Measurements from ENCODE around the gene MYBPH.

Gene MYBPH

GRCh38 chr1:203175237-203175826 is at the start of gene MYBPH:
Gene MYBPH (minus strand): TSS chr1:203175826. CDS start chr1:203175755, 71 bp downstream.
- no peak for TF ChIP-seq CTCF (IDR thresholded peaks at IDR 0.05; ENCODE audit: low read depth, low read length)
- no peaks in the 10 kb centered on the region for H3K9me3 ChIP-seq (ENCODE audit: severe bottlenecking)
- DNase-seq: no peak
- H3K27ac ChIP-seq: peak within 1 kb of the TSS; percentile 94
- H3K36me3 ChIP-seq: no peaks in the 10 kb centered on the region
- no peaks in the 10 kb centered on the region for H3K27me3 ChIP-seq (ENCODE audit: insufficient read depth, low read depth, severe bottlenecking)
- no peak within 1 kb of the TSS for H3K4me3 ChIP-seq (ENCODE audit: low read depth, low read length)

- no peaks in the 10 kb centered on the region for H3K27me3 ChIP-seq (ENCODE audit: insufficient read depth, low read depth, severe bottlenecking)
- no peak overlapping the region for H3K27ac ChIP-seq
- no peaks in the 10 kb centered on the region for H3K36me3 ChIP-seq
- no peak for TF ChIP-seq CTCF (IDR thresholded peaks at IDR 0.05; ENCODE audit: low read depth, low read length)
- no peak overlapping the region for H3K4me3 ChIP-seq (ENCODE audit: low read depth, low read length)
- no peak for DNase-seq
- H3K9me3 ChIP-seq (ENCODE audit: severe bottlenecking): no peaks in the 10 kb centered on the region
Observed at GRCh38 chr1:203225071-203225470, 49.4 kb upstream of the MYBPH start.

- Histone ChIP-seq H3K9me3 (ENCODE audit: severe bottlenecking) (no peaks in the 10 kb centered on the region), H3K27ac (no peak overlapping the region), H3K27me3 (ENCODE audit: insufficient read depth, low read depth, severe bottlenecking) (no peaks in the 10 kb centered on the region), H3K36me3 (no peaks in the 10 kb centered on the region), H3K4me3 (ENCODE audit: low read depth, low read length) (no peak overlapping the region)
- no peak for TF ChIP-seq CTCF (IDR thresholded peaks at IDR 0.05; ENCODE audit: low read depth, low read length)
- no peak for DNase-seq
Observed at GRCh38 chr1:203223012-203223775, 47.6 kb upstream of the MYBPH start.

GRCh38 chr1:203219934-203220333 is 44.3 kb upstream of the MYBPH start:
- Histone ChIP-seq H3K27ac (no peak overlapping the region), H3K27me3 (ENCODE audit: insufficient read depth, low read depth, severe bottlenecking) (no peaks in the 10 kb centered on the region), H3K9me3 (ENCODE audit: severe bottlenecking) (no peaks in the 10 kb centered on the region), H3K36me3 (no peaks in the 10 kb centered on the region), H3K4me3 (ENCODE audit: low read depth, low read length) (no peak overlapping the region)
- no peak for DNase-seq
- TF ChIP-seq CTCF (IDR thresholded peaks at IDR 0.05; ENCODE audit: low read depth, low read length): no peak

- no peak for TF ChIP-seq CTCF (IDR thresholded peaks at IDR 0.05; ENCODE audit: low read depth, low read length)
Observed at GRCh38 chr1:203219171-203219570, 43.5 kb upstream of the MYBPH start.

More at GRCh38 chr1:203219171-203219570, 43.5 kb upstream of the MYBPH start:
- H3K27me3 ChIP-seq (ENCODE audit: insufficient read depth, low read depth, severe bottlenecking): no peaks in the 10 kb centered on the region
- H3K27ac ChIP-seq: no peak overlapping the region
- H3K36me3 ChIP-seq: no peaks in the 10 kb centered on the region
- no peak for DNase-seq
- H3K4me3 ChIP-seq (ENCODE audit: low read depth, low read length): no peak overlapping the region
- H3K9me3 ChIP-seq (ENCODE audit: severe bottlenecking): no peaks in the 10 kb centered on the region

Measured in WERI-Rb-1 (cell line).